Measurements from ENCODE around the gene TMEM178A.

TMEM178A gene

GRCh38 chr2:39678170-39678569 lies 12.5 kb downstream of the TMEM178A start:
- Histone ChIP-seq H3K36me3 (ENCODE audit: control insufficient read depth in 2 of 2, insufficient read depth in 2 of 2, low read length in 2 of 2) (no peaks in the 10 kb centered on the region), H3K9ac (ENCODE audit: low read length in 2 of 2) (no peak overlapping the region), H3K27ac (ENCODE audit: low read length) (no peak overlapping the region), H3K4me3 (ENCODE audit: low read length in 2 of 2) (no peak overlapping the region), H3K27me3 (ENCODE audit: control insufficient read depth in 1 of 2, insufficient read depth in 2 of 2, low read length in 2 of 2) (no peaks in the 10 kb centered on the region), H3K4me1 (ENCODE audit: control insufficient read depth, insufficient read depth, low read length) (no peaks in the 10 kb centered on the region), H3K9me3 (ENCODE audit: control insufficient read depth in 2 of 2, low read length in 2 of 2) (no peaks in the 10 kb centered on the region)

GRCh38 chr2:39679805-39680204 lies 14.1 kb downstream of the TMEM178A start:
- Histone ChIP-seq H3K9ac (ENCODE audit: low read length in 2 of 2) (no peak overlapping the region), H3K9me3 (ENCODE audit: control insufficient read depth in 2 of 2, low read length in 2 of 2) (no peaks in the 10 kb centered on the region), H3K27ac (ENCODE audit: low read length) (no peak overlapping the region), H3K27me3 (ENCODE audit: control insufficient read depth in 1 of 2, insufficient read depth in 2 of 2, low read length in 2 of 2) (no peaks in the 10 kb centered on the region), H3K36me3 (ENCODE audit: control insufficient read depth in 2 of 2, insufficient read depth in 2 of 2, low read length in 2 of 2) (no peaks in the 10 kb centered on the region), H3K4me1 (ENCODE audit: control insufficient read depth, insufficient read depth, low read length) (no peaks in the 10 kb centered on the region), H3K4me3 (ENCODE audit: low read length in 2 of 2) (no peak overlapping the region)

- H3K27me3 ChIP-seq (ENCODE audit: control insufficient read depth in 1 of 2, insufficient read depth in 2 of 2, low read length in 2 of 2), result no peaks in the 10 kb centered on the region
- H3K9ac ChIP-seq (ENCODE audit: low read length in 2 of 2), result no peak overlapping the region
- no peak overlapping the region for H3K4me3 ChIP-seq (ENCODE audit: low read length in 2 of 2)
- H3K9me3 ChIP-seq (ENCODE audit: control insufficient read depth in 2 of 2, low read length in 2 of 2), result no peaks in the 10 kb centered on the region
- H3K36me3 ChIP-seq (ENCODE audit: control insufficient read depth in 2 of 2, insufficient read depth in 2 of 2, low read length in 2 of 2), result no peaks in the 10 kb centered on the region
- H3K4me1 ChIP-seq (ENCODE audit: control insufficient read depth, insufficient read depth, low read length), result no peaks in the 10 kb centered on the region
- H3K27ac ChIP-seq (ENCODE audit: low read length), result no peak overlapping the region
These were observed 16.5 kb downstream of the TMEM178A start for GRCh38 chr2:39682066-39682692.

- Histone ChIP-seq H3K4me3 (ENCODE audit: low read length in 2 of 2) (no peak overlapping the region), H3K36me3 (ENCODE audit: control insufficient read depth in 2 of 2, insufficient read depth in 2 of 2, low read length in 2 of 2) (no peaks in the 10 kb centered on the region), H3K4me1 (ENCODE audit: control insufficient read depth, insufficient read depth, low read length) (no peaks in the 10 kb centered on the region), H3K27ac (ENCODE audit: low read length) (no peak overlapping the region), H3K9ac (ENCODE audit: low read length in 2 of 2) (no peak overlapping the region), H3K9me3 (ENCODE audit: control insufficient read depth in 2 of 2, low read length in 2 of 2) (no peaks in the 10 kb centered on the region), H3K27me3 (ENCODE audit: control insufficient read depth in 1 of 2, insufficient read depth in 2 of 2, low read length in 2 of 2) (no peaks in the 10 kb centered on the region)
These were observed 17.4 kb downstream of the TMEM178A start for GRCh38 chr2:39683022-39683699.

GRCh38 chr2:39684464-39684863 lies 18.7 kb downstream of the TMEM178A start:
- no peaks in the 10 kb centered on the region for H3K27me3 ChIP-seq (ENCODE audit: control insufficient read depth in 1 of 2, insufficient read depth in 2 of 2, low read length in 2 of 2)
- H3K9ac ChIP-seq (ENCODE audit: low read length in 2 of 2), result no peak overlapping the region
- no peaks in the 10 kb centered on the region for H3K36me3 ChIP-seq (ENCODE audit: control insufficient read depth in 2 of 2, insufficient read depth in 2 of 2, low read length in 2 of 2)
- no peaks in the 10 kb centered on the region for H3K4me1 ChIP-seq (ENCODE audit: control insufficient read depth, insufficient read depth, low read length)
- no peak overlapping the region for H3K4me3 ChIP-seq (ENCODE audit: low read length in 2 of 2)
- no peak overlapping the region for H3K27ac ChIP-seq (ENCODE audit: low read length)
- H3K9me3 ChIP-seq (ENCODE audit: control insufficient read depth in 2 of 2, low read length in 2 of 2), result no peaks in the 10 kb centered on the region

- H3K27me3 ChIP-seq (ENCODE audit: control insufficient read depth in 1 of 2, insufficient read depth in 2 of 2, low read length in 2 of 2), result no peaks in the 10 kb centered on the region
- no peak overlapping the region for H3K27ac ChIP-seq (ENCODE audit: low read length)
These were observed 19.4 kb downstream of the TMEM178A start for GRCh38 chr2:39685126-39685525.

GRCh38 chr2:39686456-39686855 lies 20.7 kb downstream of the TMEM178A start:
- Histone ChIP-seq H3K27me3 (ENCODE audit: control insufficient read depth in 1 of 2, insufficient read depth in 2 of 2, low read length in 2 of 2) (no peaks in the 10 kb centered on the region), H3K36me3 (ENCODE audit: control insufficient read depth in 2 of 2, insufficient read depth in 2 of 2, low read length in 2 of 2) (no peaks in the 10 kb centered on the region), H3K9me3 (ENCODE audit: control insufficient read depth in 2 of 2, low read length in 2 of 2) (no peaks in the 10 kb centered on the region), H3K4me1 (ENCODE audit: control insufficient read depth, insufficient read depth, low read length) (no peaks in the 10 kb centered on the region), H3K9ac (ENCODE audit: low read length in 2 of 2) (no peak overlapping the region), H3K4me3 (ENCODE audit: low read length in 2 of 2) (no peak overlapping the region), H3K27ac (ENCODE audit: low read length) (no peak overlapping the region)

More at GRCh38 chr2:39685126-39685525, 19.4 kb downstream of the TMEM178A start:
- Histone ChIP-seq H3K4me3 (ENCODE audit: low read length in 2 of 2) (no peak overlapping the region), H3K9me3 (ENCODE audit: control insufficient read depth in 2 of 2, low read length in 2 of 2) (no peaks in the 10 kb centered on the region), H3K9ac (ENCODE audit: low read length in 2 of 2) (no peak overlapping the region), H3K36me3 (ENCODE audit: control insufficient read depth in 2 of 2, insufficient read depth in 2 of 2, low read length in 2 of 2) (no peaks in the 10 kb centered on the region), H3K4me1 (ENCODE audit: control insufficient read depth, insufficient read depth, low read length) (no peaks in the 10 kb centered on the region)

GRCh38 chr2:39688181-39688580 lies 22.5 kb downstream of the TMEM178A start:
- Histone ChIP-seq H3K9me3 (ENCODE audit: control insufficient read depth in 2 of 2, low read length in 2 of 2) (no peaks in the 10 kb centered on the region), H3K27me3 (ENCODE audit: control insufficient read depth in 1 of 2, insufficient read depth in 2 of 2, low read length in 2 of 2) (no peaks in the 10 kb centered on the region), H3K4me3 (ENCODE audit: low read length in 2 of 2) (no peak overlapping the region), H3K36me3 (ENCODE audit: control insufficient read depth in 2 of 2, insufficient read depth in 2 of 2, low read length in 2 of 2) (no peaks in the 10 kb centered on the region), H3K9ac (ENCODE audit: low read length in 2 of 2) (no peak overlapping the region), H3K4me1 (ENCODE audit: control insufficient read depth, insufficient read depth, low read length) (no peaks in the 10 kb centered on the region), H3K27ac (ENCODE audit: low read length) (no peak overlapping the region)

- Histone ChIP-seq H3K9ac (ENCODE audit: low read length in 2 of 2) (no peak overlapping the region), H3K4me1 (ENCODE audit: control insufficient read depth, insufficient read depth, low read length) (no peaks in the 10 kb centered on the region), H3K27ac (ENCODE audit: low read length) (no peak overlapping the region), H3K9me3 (ENCODE audit: control insufficient read depth in 2 of 2, low read length in 2 of 2) (no peaks in the 10 kb centered on the region), H3K4me3 (ENCODE audit: low read length in 2 of 2) (no peak overlapping the region), H3K27me3 (ENCODE audit: control insufficient read depth in 1 of 2, insufficient read depth in 2 of 2, low read length in 2 of 2) (no peaks in the 10 kb centered on the region), H3K36me3 (ENCODE audit: control insufficient read depth in 2 of 2, insufficient read depth in 2 of 2, low read length in 2 of 2) (no peaks in the 10 kb centered on the region)
These were observed 23.6 kb downstream of the TMEM178A start for GRCh38 chr2:39689272-39689841.

GRCh38 chr2:39689876-39690275 lies 24.2 kb downstream of the TMEM178A start:
- no peak overlapping the region for H3K9ac ChIP-seq (ENCODE audit: low read length in 2 of 2)
- H3K36me3 ChIP-seq (ENCODE audit: control insufficient read depth in 2 of 2, insufficient read depth in 2 of 2, low read length in 2 of 2), result no peaks in the 10 kb centered on the region
- no peaks in the 10 kb centered on the region for H3K9me3 ChIP-seq (ENCODE audit: control insufficient read depth in 2 of 2, low read length in 2 of 2)

GRCh38 chr2:39693245-39693644 lies 27.5 kb downstream of the TMEM178A start:
- Histone ChIP-seq H3K4me3 (ENCODE audit: low read length in 2 of 2) (no peak overlapping the region), H3K27me3 (ENCODE audit: control insufficient read depth in 1 of 2, insufficient read depth in 2 of 2, low read length in 2 of 2) (no peaks in the 10 kb centered on the region), H3K4me1 (ENCODE audit: control insufficient read depth, insufficient read depth, low read length) (peaks cover 14% of the 10 kb centered on the region), H3K36me3 (ENCODE audit: control insufficient read depth in 2 of 2, insufficient read depth in 2 of 2, low read length in 2 of 2) (no peaks in the 10 kb centered on the region), H3K9me3 (ENCODE audit: control insufficient read depth in 2 of 2, low read length in 2 of 2) (no peaks in the 10 kb centered on the region), H3K9ac (ENCODE audit: low read length in 2 of 2) (no peak overlapping the region), H3K27ac (ENCODE audit: low read length) (no peak overlapping the region)

More at GRCh38 chr2:39689876-39690275, 24.2 kb downstream of the TMEM178A start:
- Histone ChIP-seq H3K4me3 (ENCODE audit: low read length in 2 of 2) (no peak overlapping the region), H3K27me3 (ENCODE audit: control insufficient read depth in 1 of 2, insufficient read depth in 2 of 2, low read length in 2 of 2) (no peaks in the 10 kb centered on the region), H3K4me1 (ENCODE audit: control insufficient read depth, insufficient read depth, low read length) (no peaks in the 10 kb centered on the region), H3K27ac (ENCODE audit: low read length) (no peak overlapping the region)

Data from stomach smooth muscle (tissue), 2 donors.